GM21825 (cell line): Measurements from ENCODE around the gene PDCD5.
"Not testable (repeated sequence)": the region's sequence is repeated elsewhere in the genome, so short reads cannot be mapped to it uniquely, and the experiment has no call there.

Experiments used
- ATAC-seq: cut with Tn5 transposase; IDR thresholded peaks from one replicate; pipeline ENCODE4 v1.9.1; 2021; ENCODE audit warnings: mild to moderate bottlenecking, moderate library complexity; ENCODE audit not compliant: unreplicated experiment

Gene PDCD5, protein sequence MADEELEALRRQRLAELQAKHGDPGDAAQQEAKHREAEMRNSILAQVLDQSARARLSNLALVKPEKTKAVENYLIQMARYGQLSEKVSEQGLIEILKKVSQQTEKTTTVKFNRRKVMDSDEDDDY

GRCh38 chr19:32580901-32581704, at the start of gene PDCD5:
Gene PDCD5, plus strand, starts transcription at chr19:32581190. Its CDS starts 72 bp downstream, at chr19:32581262.
- peak; percentile 85 for ATAC-seq

DNA sequence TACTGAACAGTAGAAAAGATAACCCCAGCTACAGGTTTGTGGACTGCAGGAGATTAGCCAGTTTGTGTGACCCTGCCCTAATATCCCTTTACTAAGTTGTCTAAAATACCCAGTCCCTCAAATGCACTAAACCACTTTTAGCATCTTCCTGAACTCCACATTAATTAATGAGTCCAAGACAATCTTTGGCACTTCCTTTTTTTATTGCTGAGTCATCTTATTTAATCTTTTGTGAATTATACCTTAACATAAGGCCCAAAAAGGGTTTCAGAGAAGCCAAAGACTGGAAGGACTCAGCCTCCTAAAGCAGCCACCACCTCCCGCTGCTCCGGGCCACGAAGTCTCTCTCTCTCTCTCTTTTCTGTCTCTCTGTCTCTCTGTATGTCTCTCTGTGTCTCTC, 48.8 kb upstream of the PDCD5 start:
- ATAC-seq, result no peak

DNA sequence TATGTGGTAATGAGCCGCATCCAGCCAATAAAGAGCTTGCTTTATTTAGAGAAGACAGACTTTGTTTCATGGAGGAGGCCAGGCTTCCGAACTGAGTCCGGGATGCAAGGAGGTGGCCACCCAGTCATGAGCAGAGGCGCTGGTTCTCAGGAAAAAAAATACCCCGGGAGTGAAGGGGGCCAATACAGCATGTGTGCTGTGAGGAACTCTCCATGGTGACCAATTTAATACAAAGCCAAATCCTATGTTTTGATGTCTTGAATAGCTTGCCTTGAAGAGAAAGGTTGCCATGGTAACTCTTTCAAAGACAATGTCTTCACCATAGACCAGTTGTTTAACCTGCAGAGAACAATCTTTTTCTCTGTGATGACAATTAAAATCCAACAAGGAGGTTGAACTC, 43.4 kb upstream of the PDCD5 start:
- ATAC-seq, result no peak

DNA sequence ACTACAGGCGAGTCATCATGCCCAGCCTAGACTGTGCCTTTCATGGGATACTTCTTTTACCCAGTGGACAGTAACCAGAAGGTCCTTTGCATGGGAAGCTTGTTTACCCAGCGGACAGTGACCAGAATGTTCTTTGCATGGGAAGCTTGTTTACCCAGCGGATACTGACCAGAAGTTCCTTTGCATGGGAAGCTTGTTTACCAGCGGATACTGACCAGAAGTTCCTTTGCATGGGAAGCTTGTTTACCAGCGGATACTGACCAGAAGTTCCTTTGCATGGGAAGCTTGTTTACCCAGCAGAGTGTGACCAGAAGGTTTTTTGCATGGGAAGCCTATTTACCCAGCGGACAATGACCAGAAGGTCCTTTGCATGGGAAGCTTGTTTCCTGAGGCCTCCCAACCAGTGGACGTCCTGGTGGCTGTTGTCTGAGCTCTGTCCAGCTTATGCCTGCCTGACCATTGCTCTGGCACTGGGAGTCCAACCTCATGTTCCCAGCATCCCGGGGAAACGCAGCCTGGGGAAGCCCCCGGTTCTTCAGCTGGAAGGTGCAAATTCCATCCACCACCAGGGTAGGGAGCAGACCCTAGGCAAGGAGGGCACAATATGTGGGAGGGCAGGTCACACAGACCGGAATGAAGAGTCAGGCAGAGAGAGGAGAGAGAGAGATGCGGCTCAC, 41.6 kb upstream of the PDCD5 start:
- no peak for ATAC-seq

DNA sequence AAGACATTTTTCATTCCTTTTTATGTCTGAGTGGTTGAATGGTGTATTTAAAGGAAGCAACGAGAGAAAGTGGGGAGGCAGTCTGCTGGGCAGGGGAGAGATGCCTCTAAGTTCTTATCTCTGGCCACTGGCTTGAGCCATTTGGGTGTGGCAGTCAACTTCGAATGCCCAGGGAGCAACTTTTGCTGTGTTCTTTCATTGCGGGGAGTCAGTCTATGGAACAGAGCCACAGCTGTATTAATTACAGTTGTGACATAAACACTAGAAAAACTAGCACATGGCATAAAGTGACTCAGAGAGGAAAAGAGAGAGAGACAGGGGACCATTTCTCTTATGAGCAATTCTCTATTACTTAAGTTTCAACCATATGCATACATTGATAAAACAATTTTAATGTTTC, 40.4 kb upstream of the PDCD5 start:
- ATAC-seq, result no peak

DNA sequence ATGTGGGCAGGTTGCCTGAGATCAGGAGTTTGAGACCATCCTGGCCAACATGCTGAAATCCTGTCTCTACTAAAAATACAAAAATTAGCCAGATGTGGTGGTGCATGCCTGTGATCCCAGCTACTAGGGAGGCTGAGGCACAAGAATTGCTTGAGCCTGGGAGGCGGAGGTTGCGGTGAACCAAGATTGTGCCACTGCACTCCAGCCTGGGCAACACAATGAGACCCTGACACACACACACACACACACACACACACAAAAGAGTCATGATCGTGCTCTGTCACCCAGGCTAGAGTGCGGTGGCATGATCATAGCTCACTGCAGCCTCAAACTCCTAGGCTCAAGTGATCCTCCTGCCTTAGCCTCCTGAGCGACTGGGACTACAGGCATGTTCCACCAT, 39.6 kb upstream of the PDCD5 start:
- not testable (repeated sequence) for ATAC-seq

- no peak for ATAC-seq
Measured at GRCh38 chr19:32542477-32543108, 38.4 kb upstream of the PDCD5 start.

GRCh38 chr19:32543115-32543900, 37.7 kb upstream of the PDCD5 start:
- no peak for ATAC-seq

DNA sequence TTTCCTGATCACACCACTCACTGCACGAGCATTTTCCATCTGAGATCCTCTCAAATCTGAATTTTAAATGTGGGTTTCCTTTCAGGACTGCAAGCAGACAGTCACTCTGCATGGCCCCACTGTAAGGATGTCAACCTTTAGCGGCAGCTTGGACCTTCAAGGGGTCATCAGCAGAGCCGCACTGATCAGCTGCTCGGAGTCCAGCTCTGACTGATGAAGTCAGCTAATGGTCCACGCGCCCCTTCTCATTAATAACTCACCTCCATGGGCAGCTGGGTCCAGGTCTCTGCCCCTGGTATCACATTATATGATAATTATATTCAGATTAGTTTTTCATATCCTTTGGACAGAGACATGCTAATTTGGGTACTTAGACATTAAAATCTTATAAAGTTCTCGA, 36.1 kb upstream of the PDCD5 start:
- no peak for ATAC-seq

- no peak for ATAC-seq
Measured at GRCh38 chr19:32550666-32551065, 30.3 kb upstream of the PDCD5 start.

GRCh38 chr19:32555786-32556185, 25.2 kb upstream of the PDCD5 start:
- ATAC-seq, result no peak

- ATAC-seq, result no peak
Measured at GRCh38 chr19:32558607-32559228, 22.3 kb upstream of the PDCD5 start.

DNA sequence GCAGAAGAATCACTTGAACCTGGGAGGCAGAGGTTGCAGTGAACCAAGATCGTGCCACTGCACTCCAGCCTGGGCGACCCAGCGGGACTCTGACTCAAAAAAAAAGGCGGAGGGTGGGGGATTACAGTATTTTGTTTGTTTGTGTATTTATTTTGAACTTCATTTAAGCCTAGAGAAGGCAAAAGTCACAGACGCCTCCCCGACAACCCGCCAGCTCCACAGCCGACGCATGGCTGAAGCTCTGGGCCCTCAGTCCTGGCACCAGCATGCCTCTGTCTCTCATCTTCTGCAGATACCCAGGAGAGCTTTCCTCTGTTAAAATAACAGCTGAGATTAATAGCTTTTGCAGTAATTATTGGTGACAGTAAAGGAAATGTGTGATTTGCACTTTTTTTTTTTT, 17.2 kb upstream of the PDCD5 start:
- no peak for ATAC-seq

- ATAC-seq, result no peak
Measured at GRCh38 chr19:32566246-32566830, 14.7 kb upstream of the PDCD5 start.

GRCh38 chr19:32567486-32567885, 13.5 kb upstream of the PDCD5 start:
- no peak for ATAC-seq

GRCh38 chr19:32570081-32570785, 10.8 kb upstream of the PDCD5 start:
- ATAC-seq, result no peak

DNA sequence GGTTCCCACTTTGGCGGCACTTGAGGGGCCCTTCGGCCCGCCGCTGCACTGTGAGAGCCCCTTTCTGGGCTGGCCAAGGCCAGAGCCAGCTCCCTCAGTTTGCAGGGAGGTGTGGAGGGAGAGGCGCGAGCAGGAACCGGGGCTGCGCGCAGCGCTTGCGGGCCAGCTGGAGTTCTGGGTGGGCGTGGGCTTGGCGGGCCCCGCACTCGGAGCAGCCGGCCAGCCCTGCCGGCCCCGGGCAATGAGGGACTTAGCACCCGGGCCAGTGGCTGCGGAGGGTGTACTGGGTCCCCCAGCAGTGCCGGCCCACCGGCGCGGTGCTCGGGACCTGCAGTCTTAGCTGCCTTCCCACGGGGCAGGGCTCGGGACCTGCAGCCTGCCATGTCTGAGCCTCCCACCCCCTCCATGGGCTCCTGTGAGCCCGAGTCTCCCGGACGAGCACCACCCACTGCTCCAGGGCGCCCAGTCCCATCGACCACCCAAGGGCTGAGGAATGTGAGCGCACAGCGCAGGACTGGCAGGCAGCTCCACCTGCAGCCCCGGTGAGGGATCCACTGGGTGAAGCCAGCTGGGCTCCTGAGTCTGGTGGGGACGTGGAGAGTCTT, 9.4 kb upstream of the PDCD5 start:
- ATAC-seq, result not testable (repeated sequence)

DNA sequence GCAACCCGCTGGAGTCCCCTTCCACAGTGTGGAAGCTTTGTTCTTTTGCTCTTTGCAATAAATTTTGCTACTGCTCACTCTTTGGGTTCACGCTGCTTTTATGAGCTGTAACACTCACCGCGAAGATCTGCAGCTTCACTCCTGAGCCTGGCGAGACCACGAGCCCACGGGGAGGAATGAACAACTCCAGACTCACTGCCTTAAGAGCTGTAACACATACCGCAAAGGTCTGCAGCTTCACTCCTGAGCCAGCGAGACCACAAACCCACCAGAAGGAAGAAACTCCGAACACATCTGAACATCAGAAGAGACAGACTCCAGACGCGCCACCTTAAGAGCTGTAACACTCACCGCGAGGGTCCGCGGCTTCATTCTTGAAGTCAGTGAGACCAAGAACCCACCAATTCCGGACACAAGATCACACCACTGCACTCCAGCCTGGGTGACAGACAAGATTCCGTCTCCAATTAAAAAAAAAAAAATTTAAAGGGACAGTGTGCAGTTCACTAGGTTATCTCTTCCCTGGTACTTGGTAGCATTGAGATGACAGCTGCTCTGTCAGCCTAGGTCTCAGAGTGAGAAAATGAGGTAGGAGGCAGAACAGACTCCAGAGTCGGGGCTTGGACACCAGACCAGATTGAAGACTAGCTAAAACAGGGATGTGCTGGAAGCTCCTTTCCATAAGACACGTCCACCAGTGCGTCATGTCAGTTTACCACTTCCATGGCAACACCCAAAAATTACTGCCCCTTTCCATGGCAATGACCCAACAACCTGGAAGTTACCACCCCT, 8.1 kb upstream of the PDCD5 start:
- not testable (repeated sequence) for ATAC-seq
